Measurements from ENCODE around the gene PNKP. TPM values are rescaled to one million over a fixed set of nuclear protein-coding genes. Genes with fewer than 3 reads are reported as not detected.

PNKP gene
- total RNA-seq, 1 donor from 2014 or later, result 31.5 TPM

DNA sequence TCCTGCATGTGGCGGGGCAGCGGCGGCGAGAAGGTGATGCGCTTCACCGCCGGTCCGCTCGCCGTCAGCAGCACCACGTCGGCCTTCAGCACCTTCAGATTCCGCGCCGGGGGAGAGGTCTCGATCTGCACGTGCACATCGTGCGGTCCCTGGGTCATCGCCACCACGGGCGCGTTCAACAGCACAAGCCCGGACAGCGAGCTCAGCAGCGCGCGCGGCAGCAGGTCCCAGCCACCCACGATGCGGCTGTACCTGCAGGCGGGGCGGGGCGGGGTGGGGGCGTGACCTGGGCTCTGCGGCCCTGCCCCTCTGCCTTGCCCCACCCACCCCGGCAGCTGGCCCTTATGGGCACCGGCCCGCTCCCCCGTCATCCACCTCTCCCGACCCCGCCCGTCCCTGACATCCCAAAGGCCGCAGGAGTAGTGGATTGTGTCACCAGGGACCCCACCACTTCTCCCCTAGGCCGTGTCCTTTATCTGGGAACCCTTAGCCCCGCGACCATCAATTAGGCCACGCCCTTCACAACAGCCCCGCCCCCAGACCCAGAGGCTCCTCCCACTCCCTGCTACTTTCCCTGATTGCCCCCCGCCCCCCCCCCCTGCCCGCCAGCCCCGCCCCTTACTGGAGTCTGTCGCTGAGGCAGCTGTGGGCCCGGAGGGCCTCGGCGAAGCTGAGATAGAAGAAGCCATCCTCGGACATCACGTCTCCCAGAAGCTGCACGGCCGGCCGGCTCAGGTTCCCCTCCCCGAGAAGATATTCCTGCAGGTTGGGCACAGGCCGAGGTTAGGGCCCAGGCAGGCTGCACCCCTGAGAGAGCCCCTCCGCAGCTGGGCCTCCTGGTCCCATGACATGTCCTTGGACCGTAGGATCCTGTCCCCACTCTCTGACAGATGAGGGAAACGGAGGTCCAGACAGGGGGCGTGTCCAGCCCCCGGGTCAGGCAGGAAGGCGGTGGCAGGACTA is 23.3 kb upstream of the PNKP start:
- DNase-seq (ENCODE audit: low spot score), result no peak

DNA sequence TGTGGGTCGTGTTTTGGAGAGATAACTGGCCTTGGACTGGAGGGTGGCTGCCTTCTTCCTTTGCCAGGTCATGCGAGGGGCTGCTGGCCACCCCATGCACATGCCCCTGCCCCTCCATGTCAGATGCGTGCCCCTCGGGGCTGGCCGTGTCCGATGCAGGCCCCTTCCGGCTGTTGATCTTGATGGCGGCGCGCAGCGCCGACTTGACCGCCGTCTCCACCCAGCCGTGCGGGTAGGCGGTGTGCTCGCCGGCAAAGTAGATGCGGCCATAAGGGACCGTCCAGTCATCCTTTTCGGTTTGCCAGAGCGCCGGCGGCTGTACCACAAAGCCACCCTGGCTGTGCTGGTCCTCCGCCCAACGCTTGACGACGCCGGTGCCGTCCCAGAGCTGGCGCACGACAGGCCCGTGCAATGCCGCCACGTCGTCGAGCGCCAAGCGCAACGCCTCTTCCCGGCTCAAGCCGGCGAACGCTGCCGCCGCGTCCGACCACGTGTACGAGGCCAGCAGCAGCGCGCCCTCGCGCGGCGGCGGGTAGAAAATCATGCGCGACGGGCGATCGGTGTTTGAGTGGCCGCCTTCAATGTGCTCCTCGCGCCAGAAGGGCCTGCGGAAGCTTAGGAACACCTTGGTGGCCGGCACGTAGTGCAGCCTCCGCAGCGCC is 22.4 kb upstream of the PNKP start:
- DNase-seq (ENCODE audit: low spot score), result peak; percentile 56

- DNase-seq (ENCODE audit: low spot score), result no peak
Measured at GRCh38 chr19:49889038-49889686, 21.8 kb upstream of the PNKP start.

DNA sequence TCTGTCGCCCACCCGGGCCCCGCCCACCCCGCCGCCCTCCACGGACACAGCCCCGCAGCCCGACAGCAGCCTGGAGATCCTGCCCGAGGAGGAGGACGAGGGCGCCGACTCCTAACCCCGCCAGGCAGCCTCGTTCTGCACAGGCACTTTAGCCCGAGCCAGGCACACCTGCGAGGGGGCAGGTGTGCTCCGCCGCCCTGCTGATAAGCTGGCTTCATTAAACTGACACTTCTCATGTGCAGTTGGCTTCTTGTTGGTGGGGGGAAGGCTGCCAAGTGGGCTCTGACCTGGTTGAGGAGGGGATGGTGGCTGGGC is 21.1 kb upstream of the PNKP start:
- no peak for DNase-seq (ENCODE audit: low spot score)

DNA sequence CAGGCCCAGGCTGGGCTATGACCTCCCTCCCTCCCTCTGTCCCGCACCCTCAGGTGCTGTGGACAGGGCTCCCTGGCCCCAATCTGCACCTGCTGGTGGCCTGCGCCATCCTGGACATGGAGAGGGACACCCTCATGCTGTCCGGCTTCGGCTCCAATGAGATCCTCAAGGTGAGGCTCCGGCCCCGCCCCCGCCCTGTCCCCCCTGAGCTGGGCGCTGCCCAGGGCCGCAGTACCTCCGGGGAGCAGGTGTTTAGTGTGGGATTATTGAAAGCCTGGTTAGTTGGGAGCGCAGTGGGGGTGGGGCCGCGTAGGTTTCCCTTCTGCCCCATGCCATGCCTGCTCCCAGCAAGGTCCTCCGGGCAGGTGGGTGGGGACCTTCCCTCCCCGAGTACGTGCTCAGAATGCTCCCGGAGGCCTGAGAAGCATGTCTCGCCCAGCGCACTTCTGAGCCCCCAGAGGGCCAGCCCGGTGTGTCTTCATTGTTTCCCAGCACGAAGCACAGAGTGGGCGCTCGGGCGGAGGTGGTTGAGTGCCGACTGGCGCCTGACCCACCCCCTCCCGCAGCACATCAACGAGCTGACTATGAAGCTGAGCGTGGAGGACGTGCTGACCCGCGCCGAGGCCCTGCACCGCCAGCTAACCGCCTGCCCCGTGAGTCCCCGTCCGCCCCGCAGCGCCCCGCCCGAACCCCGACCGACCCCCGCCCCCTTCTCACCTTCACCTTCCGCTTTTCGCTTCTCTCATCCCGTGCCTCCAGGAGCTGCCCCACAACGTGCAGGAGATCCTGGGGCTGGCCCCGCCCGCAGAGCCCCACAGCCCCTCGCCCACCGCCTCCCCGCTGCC is 20.5 kb upstream of the PNKP start:
- no peak for DNase-seq (ENCODE audit: low spot score)

DNA sequence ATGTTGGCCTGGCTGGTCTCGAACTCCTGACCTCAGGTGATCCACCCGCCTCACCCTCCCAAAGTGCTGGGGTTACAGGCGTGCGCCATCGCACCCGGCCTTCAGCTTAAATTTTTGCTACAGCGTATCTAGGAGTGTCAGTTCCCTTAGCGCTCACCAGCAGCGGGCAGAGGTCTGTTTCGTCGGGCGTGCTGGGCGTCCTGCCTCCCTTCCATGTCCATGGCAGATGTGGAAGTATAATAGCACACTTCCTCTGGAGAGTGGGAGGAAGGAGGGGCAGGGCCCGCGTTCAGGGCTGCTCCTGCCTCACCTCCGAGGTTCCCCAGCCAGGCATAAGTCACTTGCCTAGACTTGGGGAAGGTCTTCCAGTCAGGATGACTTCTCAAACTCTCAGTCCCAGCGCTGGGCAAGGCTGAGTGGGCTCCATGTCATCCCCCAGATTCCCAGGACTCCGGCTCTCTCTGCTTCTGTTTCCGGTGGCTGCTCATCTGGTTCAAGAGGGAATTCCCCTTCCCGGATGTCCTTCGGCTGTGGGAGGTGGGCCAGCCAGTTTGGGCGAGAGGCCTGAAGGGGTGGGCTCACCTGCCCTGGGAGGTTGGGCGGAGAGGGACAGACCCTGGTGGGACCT is 19.8 kb upstream of the PNKP start:
- DNase-seq (ENCODE audit: low spot score), result no peak

DNA sequence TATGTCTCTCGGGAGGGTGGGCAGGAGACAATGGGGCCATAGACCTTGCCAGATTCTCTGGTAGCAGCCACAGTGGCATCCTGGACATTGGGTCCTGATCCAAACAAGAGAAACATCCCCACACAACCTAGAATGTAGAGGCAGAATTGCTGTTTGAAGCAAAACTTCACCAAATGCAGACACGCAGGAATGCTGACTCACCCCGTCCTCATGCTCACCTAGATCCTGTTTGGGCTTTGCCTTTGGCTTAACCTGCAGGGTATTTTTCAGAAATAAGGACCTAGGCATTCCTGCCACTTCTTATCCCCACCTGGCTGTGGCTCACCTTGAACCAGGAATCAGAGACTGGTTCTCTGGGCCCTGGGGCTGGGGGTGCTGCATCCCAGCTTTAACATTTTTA is 17.4 kb upstream of the PNKP start:
- no peak for DNase-seq (ENCODE audit: low spot score)

- DNase-seq (ENCODE audit: low spot score), result no peak
Measured at GRCh38 chr19:49884109-49884508, 16.7 kb upstream of the PNKP start.

GRCh38 chr19:49883094-49883493 is 15.7 kb upstream of the PNKP start:
- no peak for DNase-seq (ENCODE audit: low spot score)

GRCh38 chr19:49882643-49883042 is 15.3 kb upstream of the PNKP start:
- DNase-seq (ENCODE audit: low spot score), result no peak

DNA sequence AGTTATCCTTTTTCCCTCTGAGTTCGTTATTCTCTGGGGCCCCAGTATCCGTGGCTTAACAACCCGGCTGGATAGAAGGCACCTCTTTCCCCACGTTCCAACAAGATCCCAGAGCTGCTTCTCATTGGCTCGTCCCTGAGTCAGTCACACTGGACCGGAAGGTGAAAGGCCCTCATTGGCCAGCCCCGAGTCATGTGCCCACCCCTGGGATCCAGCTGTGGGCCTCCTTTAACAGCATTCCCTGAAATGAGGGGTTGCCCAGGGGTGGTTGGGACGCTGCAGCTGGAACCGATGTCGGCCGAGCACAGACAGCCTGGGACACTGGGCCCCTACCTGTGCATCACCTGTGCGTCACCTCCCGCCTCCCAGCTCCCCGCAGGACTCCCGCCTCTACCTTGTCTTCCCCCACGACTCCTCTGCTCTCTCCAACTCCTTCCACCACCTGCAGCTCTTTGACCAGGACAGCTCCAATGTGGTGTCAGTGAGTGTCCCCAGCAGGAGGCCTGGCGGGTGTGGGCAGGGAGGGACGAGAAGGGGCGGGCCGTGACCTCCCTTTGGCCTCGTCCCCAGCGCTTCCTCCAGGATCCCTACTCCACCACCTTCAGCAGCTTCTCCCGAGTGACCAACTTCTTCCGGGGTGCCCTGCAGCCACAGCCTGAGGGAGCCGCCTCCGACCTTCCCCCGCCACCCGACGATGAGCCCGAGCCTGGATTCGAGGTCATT is 14.5 kb upstream of the PNKP start:
- DNase-seq (ENCODE audit: low spot score), result no peak

GRCh38 chr19:49881186-49881585 is 13.8 kb upstream of the PNKP start:
- DNase-seq (ENCODE audit: low spot score), result no peak

GRCh38 chr19:49880162-49880869 is 12.9 kb upstream of the PNKP start:
- DNase-seq (ENCODE audit: low spot score), result no peak

DNA sequence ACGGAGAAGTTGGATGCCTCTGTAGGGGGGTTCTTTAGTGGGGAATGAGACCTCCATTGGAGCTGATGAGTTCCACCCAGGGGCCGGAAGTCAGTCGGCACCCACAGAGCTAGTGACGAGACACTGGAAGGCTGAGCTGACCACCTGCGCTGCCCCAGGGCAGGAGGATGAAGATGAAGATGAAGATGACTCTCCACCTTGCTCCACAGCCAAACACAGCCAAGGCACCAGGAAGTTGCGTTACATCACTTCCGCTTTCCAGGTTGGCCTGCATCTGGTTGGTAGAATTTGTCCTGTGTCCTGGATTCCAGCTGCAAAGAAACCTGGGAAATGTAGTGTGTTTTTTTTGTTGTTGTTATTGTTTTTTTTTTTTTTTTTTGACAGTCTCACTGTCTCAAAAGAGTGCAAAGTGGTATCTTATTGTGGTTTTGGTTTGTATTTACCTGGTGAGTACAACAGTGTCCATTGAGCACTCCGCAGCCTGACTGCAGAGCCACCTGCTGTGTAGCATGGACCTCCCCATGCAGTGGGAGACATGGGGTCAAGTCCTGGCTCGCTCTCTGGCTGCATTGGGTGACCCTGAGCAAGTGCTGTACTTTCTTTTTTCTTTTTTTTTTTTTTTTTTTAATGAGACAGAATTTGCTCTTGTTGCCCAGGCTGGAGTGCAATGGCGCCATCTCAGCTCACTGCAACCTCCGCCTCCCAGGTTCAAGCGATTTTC is 12.0 kb upstream of the PNKP start:
- DNase-seq (ENCODE audit: low spot score), result no peak

GRCh38 chr19:49878744-49879070 is 11.3 kb upstream of the PNKP start:
- no peak for DNase-seq (ENCODE audit: low spot score)

- peak; percentile 99 for DNase-seq (ENCODE audit: low spot score)
Measured at GRCh38 chr19:49877879-49878743, 10.7 kb upstream of the PNKP start.

DNA sequence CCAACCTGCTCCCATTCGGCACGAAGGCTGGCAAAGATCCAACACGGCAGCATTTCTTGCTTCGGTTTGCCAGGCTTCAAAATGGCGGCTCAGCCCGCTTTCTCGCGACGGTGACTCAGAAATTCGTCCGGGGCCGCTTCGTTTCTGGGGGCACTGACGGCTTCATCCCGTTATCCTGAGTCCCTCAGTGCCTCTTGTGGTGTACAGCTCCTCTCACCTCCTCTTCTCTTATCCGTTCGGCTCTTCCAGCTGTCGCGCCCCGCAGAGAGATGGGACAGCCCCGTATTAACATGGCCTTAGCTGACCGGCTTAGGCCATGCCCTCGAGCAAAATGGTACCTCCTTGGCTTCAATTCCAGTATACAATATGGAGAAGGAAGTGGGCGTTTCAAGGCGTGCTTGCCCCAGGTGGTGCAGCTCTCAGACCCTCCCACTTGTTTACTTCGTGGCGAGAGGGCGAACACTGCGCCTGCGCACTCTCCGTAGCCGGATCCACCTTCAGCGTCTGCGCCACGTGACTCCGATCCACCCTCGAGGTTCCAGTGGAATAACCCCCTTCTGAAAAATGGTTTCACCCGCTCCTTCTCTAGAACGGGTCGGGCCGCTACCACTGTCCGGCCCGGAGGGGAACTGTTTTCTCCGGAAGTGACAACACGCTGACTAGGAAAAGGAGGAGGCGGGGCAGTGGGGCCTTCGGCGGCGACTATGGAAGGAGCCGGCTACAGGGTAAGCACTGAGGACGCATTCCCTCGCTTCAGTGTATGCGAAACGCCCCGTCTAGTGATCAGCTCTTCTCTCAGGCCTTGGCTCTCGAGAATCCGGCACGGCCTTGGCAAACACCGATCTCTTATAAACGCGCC is 9.9 kb upstream of the PNKP start, which contains the start of the genes AKT1S1 and TBC1D17:
Gene AKT1S1, minus strand, starts transcription at position 336 of the 859 bp plus-strand sequence. CDS start 4,060 bp downstream, outside the sequence.
Gene TBC1D17, plus strand, starts transcription at position 683 of the 859 bp plus-strand sequence. Its CDS starts 22 bp downstream, at position 705.
- peak; percentile 100 for DNase-seq (ENCODE audit: low spot score)
